Frontal cortex (tissue), 4 donors: ENCODE results near the gene C1orf53. TPM values are rescaled to one million over a fixed set of nuclear protein-coding genes. Genes with fewer than 3 reads are reported as not detected.
"Not testable (repeated sequence)": the region's sequence is repeated elsewhere in the genome, so short reads cannot be mapped to it uniquely, and the experiment has no call there.

Source experiments
- DNase-seq, 2 donors: peaks; one replicate each; pipeline ENCODE4 v3.0.0; 2012; ENCODE audit warnings: low spot score in 2 of 2
- FAIRE-seq: peaks from 2 replicates; lab custom pipeline; 2012; peaks lifted over from hg19 to GRCh38; lab: Jason Lieb, UNC
- total RNA-seq: library from RNA; depleted of rRNA; stranded (reverse); fragments of >200 nt; gene quantifications from one replicate; pipeline ENCODE4 v1.2.3, GENCODE V29; 2014
- donor health status: control.
- donor health status: control.
- donor health status: control.

Gene C1orf53
- total RNA-seq, 1 donor from 2014 or later, result 2.4 TPM

- FAIRE-seq (no peak), DNase-seq (no peak)
Measured at GRCh38 chr1:197919346-197920066, 17.1 kb downstream of the C1orf53 start.

DNA sequence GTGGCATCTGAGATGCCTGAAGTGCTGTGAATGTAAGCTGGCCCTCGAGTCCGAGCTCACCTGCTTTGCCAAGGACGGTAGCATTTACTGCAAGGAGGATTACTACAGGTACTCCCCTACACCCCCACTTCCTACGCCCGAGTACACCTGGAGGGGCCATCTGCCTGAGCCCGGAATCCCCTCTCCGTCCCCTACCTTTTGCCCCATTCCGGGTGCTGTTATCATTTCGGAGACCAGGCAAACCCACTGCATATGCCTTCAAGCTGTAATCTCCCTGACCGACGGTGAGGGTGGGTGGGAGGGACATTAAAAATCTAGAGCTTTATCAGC lies 17.6 kb downstream of the C1orf53 start:
- no peak for FAIRE-seq
- DNase-seq, result no peak

DNA sequence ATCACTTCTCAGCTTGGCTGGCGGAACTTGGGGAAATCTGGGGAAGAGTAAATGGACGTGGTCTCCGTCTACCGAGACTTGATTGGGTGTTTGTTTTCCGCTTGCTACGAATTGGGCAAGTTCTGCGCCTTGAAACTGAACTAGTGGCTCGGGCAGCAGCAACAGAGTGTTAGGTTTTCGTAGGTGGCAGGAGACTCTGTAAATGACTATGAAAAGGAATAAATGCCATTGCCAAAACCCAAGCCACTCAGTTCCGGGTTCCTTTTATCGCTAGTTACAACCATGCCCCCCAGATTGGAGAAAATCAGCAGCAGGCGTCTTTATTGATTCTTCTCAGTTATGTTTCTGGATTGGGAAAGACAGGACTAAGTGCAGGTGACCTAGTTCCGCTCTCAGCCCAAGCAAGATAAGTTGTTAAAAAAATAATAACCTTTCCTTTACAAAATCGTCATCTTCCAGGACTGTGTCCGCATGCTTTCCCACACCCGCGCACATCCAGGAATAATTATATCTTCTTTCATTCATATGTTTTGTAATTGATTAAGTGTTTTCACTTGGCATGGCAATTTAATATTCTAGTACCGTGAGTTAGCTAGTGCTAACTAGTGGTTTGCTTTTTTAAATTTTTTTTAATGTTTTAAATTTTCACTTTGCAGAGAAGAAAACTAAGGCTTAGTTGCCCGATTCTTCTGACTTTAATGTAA lies 18.1 kb downstream of the C1orf53 start:
- DNase-seq (no peak), FAIRE-seq (no peak)

GRCh38 chr1:197921235-197922069 lies 19.0 kb downstream of the C1orf53 start:
- FAIRE-seq, result no peak
- DNase-seq, result no peak

DNA sequence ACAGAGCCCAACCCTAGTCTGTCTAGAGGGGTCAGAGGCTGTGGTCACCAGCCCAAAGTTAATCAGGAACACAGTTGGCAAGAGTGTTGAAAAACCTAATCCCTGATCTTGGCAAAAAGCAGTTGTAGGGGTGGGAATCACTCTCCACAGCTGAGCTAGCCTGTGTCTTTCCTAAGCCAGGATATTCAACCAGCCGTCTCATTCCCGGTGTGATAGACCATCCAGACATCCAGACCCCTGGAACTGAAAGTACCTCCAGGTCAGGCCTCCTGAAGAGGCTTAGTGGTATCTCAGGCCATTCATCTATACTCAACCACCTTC lies 19.6 kb downstream of the C1orf53 start:
- FAIRE-seq (no peak), DNase-seq (no peak)

GRCh38 chr1:197923038-197923437 lies 20.6 kb downstream of the C1orf53 start:
- FAIRE-seq, result no peak

DNA sequence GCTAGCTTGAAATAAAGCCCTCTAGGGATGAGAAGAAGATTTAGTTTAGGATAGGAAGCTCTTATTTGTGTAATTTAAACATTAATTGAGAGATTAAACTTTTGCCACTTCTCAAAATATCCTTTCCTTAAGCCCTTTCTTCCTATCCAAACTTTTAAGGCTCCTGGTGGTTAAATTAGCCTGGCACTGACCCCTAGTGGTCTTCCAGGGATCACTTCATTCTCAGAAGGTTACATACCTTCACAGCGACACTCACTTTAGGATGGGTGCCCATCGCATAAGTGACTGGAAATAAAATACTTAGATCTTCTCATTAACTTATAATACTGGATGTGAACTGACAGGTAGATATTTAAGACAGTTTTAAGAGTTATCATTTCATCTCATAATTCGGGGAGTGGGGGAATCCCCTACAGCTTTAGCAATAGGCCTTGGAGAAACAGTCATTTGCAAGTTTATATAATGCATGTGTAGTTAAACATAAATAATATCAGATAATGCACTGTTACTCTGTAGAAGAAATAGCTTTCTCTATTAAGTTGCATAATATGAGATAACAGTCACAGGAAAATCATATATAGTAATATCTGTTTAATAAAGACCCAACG lies 22.2 kb downstream of the C1orf53 start:
- FAIRE-seq, result no peak

More at GRCh38 chr1:197923038-197923437, 20.6 kb downstream of the C1orf53 start:
- DNase-seq, result no peak

GRCh38 chr1:197927908-197928665 lies 25.7 kb downstream of the C1orf53 start:
- no peak for FAIRE-seq
- no peak for DNase-seq

More for the DNA sequence above, 22.2 kb downstream of the C1orf53 start:
- DNase-seq, result peak in 1 of 2 donors; percentile 30

GRCh38 chr1:197928849-197929336 lies 26.5 kb downstream of the C1orf53 start:
- DNase-seq (no peak), FAIRE-seq (no peak)

- DNase-seq, result no peak
- peak; percentile 83 for FAIRE-seq
Measured at GRCh38 chr1:197933016-197933415, 30.6 kb downstream of the C1orf53 start.

GRCh38 chr1:197933647-197934046 lies 31.2 kb downstream of the C1orf53 start:
- FAIRE-seq, result no peak
- DNase-seq, result no peak

- DNase-seq, result no peak
- FAIRE-seq, result no peak
Measured at GRCh38 chr1:197937381-197937780, 35.0 kb downstream of the C1orf53 start.

- FAIRE-seq (no peak), DNase-seq (no peak)
Measured at GRCh38 chr1:197937892-197938291, 35.5 kb downstream of the C1orf53 start.

GRCh38 chr1:197939159-197939980 lies 36.9 kb downstream of the C1orf53 start:
- FAIRE-seq, result not testable (repeated sequence)

GRCh38 chr1:197942042-197942441 lies 39.6 kb downstream of the C1orf53 start:
- no peak for FAIRE-seq
- no peak for DNase-seq

More at GRCh38 chr1:197939159-197939980, 36.9 kb downstream of the C1orf53 start:
- DNase-seq, result not testable (repeated sequence)

DNA sequence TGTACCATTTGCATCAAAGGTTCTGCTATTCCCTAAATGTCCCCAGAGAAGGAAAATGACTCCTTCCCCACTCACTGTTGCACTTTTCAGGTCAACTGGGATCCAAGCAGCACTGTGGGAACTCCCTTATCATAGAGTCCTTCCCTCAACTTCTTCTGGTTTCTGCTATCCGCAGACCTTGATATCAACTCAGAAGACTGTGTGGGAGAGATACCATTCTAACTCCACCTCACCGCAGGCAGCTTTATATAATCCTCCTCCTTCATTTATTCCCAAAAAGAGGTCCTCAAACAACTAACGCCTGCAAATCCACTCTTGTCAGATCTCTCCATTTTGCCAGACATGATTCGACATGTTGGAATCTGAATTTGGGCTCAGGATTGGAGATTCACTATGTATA lies 42.1 kb downstream of the C1orf53 start:
- FAIRE-seq, result no peak
- DNase-seq, result no peak

- no peak for FAIRE-seq
Measured at GRCh38 chr1:197948926-197949899, 46.8 kb downstream of the C1orf53 start.

More at GRCh38 chr1:197948926-197949899, 46.8 kb downstream of the C1orf53 start:
- DNase-seq, result no peak
